B cell (primary cell): ENCODE results near the gene CLDN24. TPM values are rescaled to one million over a fixed set of nuclear protein-coding genes. Genes with fewer than 3 reads are reported as not detected.

Source experiments
- ATAC-seq: fragments of 200-7000 bp; cut with Tn5 transposase; one replicate; pipeline ENCODE4 v1.10.0; 2021; ENCODE audit warnings: low read depth, mild to moderate bottlenecking, moderate number of reproducible peaks, moderate library complexity
- CTCF ChIA-PET: fragments of 350-600 bp; sonication (Branson Sonifier 250); formaldehyde crosslinking; loops from one replicate; lab custom pipeline; 2021; ENCODE audit warnings: antibody characterized with exemption, inconsistent platforms; lab: Charles Lee
- POLR2A ChIA-PET: fragments of 350-600 bp; sonication (Branson Sonifier 250); formaldehyde crosslinking; loops from one replicate; lab custom pipeline; 2021; ENCODE audit warnings: antibody characterized with exemption; lab: Charles Lee
- DNase-seq: peaks from one replicate; pipeline ENCODE4 v3.0.0; 2013
- H2AFZ ChIP-seq: 2 replicates; pipeline ENCODE4 v1.6.1; 2012; ENCODE audit warnings: mild to moderate bottlenecking, low read depth, low read length; ENCODE audit not compliant: insufficient read depth, poor library complexity, severe bottlenecking
- H3K27ac ChIP-seq, 2 donors: 1 replicate in 1 of 2; 2 replicates in 1 of 2; pipeline ENCODE4 v1.5.1; 2012 to 2013; ENCODE audit warnings: low read length in 2 of 2, mild to moderate bottlenecking in 2 of 2, moderate library complexity in 1 of 2
- H3K27me3 ChIP-seq, 4 experiments: fragments of 200-600 bp in 1 of 4; sonication (generic) in 1 of 4; replicated peaks in 1 of 4; 1 replicate in 2 of 4; 2 replicates in 2 of 4; pipeline versions ENCODE4 v1.6.1 to v1.7.0; 2013 to 2016; ENCODE audit warnings: low read length in 3 of 4, mild to moderate bottlenecking in 2 of 4, mixed read lengths in 1 of 4, moderate library complexity in 1 of 4; ENCODE audit not compliant: insufficient read depth in 4 of 4, control insufficient read depth in 3 of 4; ENCODE audit errors: control extremely low read depth in 1 of 4
- H3K36me3 ChIP-seq, 2 experiments: replicated peaks in 1 of 2; 1 replicate in 1 of 2; 2 replicates in 1 of 2; pipeline versions ENCODE4 v1.6.1 to v1.7.1; 2013; ENCODE audit warnings: low read length in 1 of 2; ENCODE audit not compliant: insufficient read depth in 2 of 2, control insufficient read depth in 1 of 2; ENCODE audit errors: control extremely low read depth in 1 of 2, extremely low read depth in 1 of 2
- H3K4me1 ChIP-seq, 2 donors: fragments of 200-600 bp in 1 of 2; sonication (generic) in 1 of 2; 1 replicate in 1 of 2; 2 replicates in 1 of 2; pipeline versions ENCODE4 v1.5.1 to v1.6.1; 2013 to 2017; ENCODE audit warnings: low read length in 2 of 2; ENCODE audit not compliant: control insufficient read depth in 2 of 2, insufficient read depth in 2 of 2
- H3K4me2 ChIP-seq: replicated peaks from 2 replicates; pipeline ENCODE3; 2012; ENCODE audit warnings: mild to moderate bottlenecking, low read depth, low read length; ENCODE audit not compliant: poor library complexity, severe bottlenecking
- H3K4me3 ChIP-seq, 5 experiments: fragments of 200-600 bp in 1 of 5; sonication (generic) in 1 of 5; 1 replicate in 3 of 5; 2 replicates in 2 of 5; pipeline versions ENCODE4 v1.5.1 to v1.7.0; 2011 to 2016; ENCODE audit warnings: low read length in 4 of 5, mild to moderate bottlenecking in 4 of 5, low read depth in 2 of 5, control low read depth in 1 of 5, moderate library complexity in 1 of 5; ENCODE audit not compliant: insufficient read depth in 1 of 5; ENCODE audit errors: control extremely low read depth in 1 of 5, extremely low read depth in 1 of 5
- H3K79me2 ChIP-seq: fragments of 200-600 bp; sonication (generic); one replicate; pipeline ENCODE4 v1.6.0; 2016; ENCODE audit warnings: low read length; ENCODE audit not compliant: control insufficient read depth, insufficient read depth
- H3K9ac ChIP-seq: fragments of 200-600 bp; sonication (generic); 2 replicates; pipeline ENCODE4 v1.6.1; 2017; ENCODE audit warnings: mild to moderate bottlenecking, low read length, moderate library complexity
- H3K9me3 ChIP-seq, 3 donors: one replicate each; pipeline versions ENCODE4 v1.6.1 to v1.7.1; 2013; ENCODE audit warnings: low read length in 2 of 3; ENCODE audit not compliant: control insufficient read depth in 2 of 3, insufficient read depth in 1 of 3; ENCODE audit errors: control extremely low read depth in 1 of 3
- H4K20me1 ChIP-seq: 2 replicates; pipeline ENCODE4 v1.6.0; 2012; ENCODE audit warnings: mild to moderate bottlenecking, low read length; ENCODE audit not compliant: insufficient read depth, control insufficient read depth, poor library complexity, severe bottlenecking
- H3K27ac Mint-ChIP-seq: one replicate; pipeline ENCODE4 v1.8.0; 2021; ENCODE audit warnings: mixed read lengths
- H3K27me3 Mint-ChIP-seq: one replicate; pipeline ENCODE4 v1.8.0; 2021; ENCODE audit warnings: mixed read lengths
- H3K4me1 Mint-ChIP-seq: one replicate; pipeline ENCODE4 v1.8.0; 2021; ENCODE audit warnings: mixed read lengths
- H3K4me3 Mint-ChIP-seq: one replicate; pipeline ENCODE4 v1.8.0; 2021; ENCODE audit warnings: mixed read lengths
- H3K9me3 Mint-ChIP-seq: one replicate; pipeline ENCODE4 v1.8.0; 2022; ENCODE audit warnings: mixed read lengths; ENCODE audit not compliant: insufficient read depth
- EZH2 ChIP-seq: IDR thresholded peaks from 2 replicates; pipeline ENCODE4 v1.6.1; 2012; ENCODE audit warnings: borderline replicate concordance, low read depth, mild to moderate bottlenecking, moderate library complexity, low read length; ENCODE audit not compliant: insufficient read depth, poor library complexity, severe bottlenecking
- WGBS: methylation state at CpG from one replicate; pipeline ENCODE4 v1.1.5; 2013; ENCODE audit warnings: missing lambda C conversion rate; ENCODE audit not compliant: insufficient coverage; 5-methylcytosine and 5-hydroxymethylcytosine counted together
- intact Hi-C: fragments of 100-400 bp; cut with micrococcal nuclease; formaldehyde crosslinking; loops from one replicate; pipeline ENCODE4 v1.10.0; 2022
- polyA plus RNA-seq: library from polyadenylated mRNA; depleted of rRNA; stranded (reverse); fragments of >200 nt; gene quantifications from 2 replicates; pipeline ENCODE4 v1.2.3, GENCODE V29; 2012
- total RNA-seq, 2 donors: library from RNA; stranded (reverse); fragments of 120-200 nt in 1 of 2; gene quantifications; 1 replicate in 1 of 2; 2 replicates in 1 of 2; pipeline versions ENCODE4 v1.2.3 to v1.2.4, GENCODE V29; 2013 to 2022
- TF ChIP-seq, protein P1 (sequence below): fragments of 200-600 bp; IDR thresholded peaks from one replicate; pipeline ENCODE4 v1.8.0; 2022; ENCODE audit warnings: antibody characterized with exemption, mild to moderate bottlenecking

Gene CLDN24
- total and polyA plus RNA-seq, 2 donors (not counting 1 experiment from before 2014, with no cell fraction given), result not detected

DNA sequence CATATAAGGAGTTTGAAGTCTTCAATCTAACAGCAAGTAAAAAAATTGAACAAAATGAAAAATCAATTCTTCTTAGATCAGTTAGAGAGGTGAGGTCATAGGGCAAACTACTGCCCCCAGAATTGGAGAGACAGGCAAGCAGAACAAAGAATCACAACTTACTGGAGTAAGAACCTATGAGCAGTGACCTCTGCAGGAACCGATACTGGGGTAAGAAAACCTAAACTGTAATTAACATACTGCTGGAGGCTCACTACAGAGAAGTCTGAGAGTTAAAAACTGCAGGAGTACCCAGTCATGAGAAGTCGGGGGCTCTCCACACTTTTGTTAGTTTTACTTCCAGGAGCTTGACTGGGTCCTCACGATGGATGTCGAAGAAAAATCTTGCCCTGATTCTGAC lies 18.2 kb downstream of the CLDN24 start:
- Histone ChIP-seq H3K27ac (no peak overlapping the region), H3K9ac (no peak overlapping the region), H3K79me2 (no peaks in the 10 kb centered on the region), H3K4me2 (no peak overlapping the region), H2AFZ (no peak overlapping the region), H3K4me3 (no peak overlapping the region), H3K4me1 (no peaks in the 10 kb centered on the region), H3K36me3 (no peaks in the 10 kb centered on the region), H4K20me1 (no peaks in the 10 kb centered on the region), H3K9me3 (no peaks in the 10 kb centered on the region), H3K27me3 (peaks cover 0 to 3% (median 0%) of the 10 kb centered on the region in 4 experiments)
- Mint-ChIP-seq H3K27ac (no peak overlapping the region), H3K4me1 (no peaks in the 10 kb centered on the region), H3K27me3 (peaks cover 4% of the 10 kb centered on the region), H3K9me3 (no peaks in the 10 kb centered on the region), H3K4me3 (no peak overlapping the region)
- no peak for ATAC-seq
- DNase-seq, result no peak
- no peak for TF ChIP-seq EZH2
- TF ChIP-seq, protein P1, sequence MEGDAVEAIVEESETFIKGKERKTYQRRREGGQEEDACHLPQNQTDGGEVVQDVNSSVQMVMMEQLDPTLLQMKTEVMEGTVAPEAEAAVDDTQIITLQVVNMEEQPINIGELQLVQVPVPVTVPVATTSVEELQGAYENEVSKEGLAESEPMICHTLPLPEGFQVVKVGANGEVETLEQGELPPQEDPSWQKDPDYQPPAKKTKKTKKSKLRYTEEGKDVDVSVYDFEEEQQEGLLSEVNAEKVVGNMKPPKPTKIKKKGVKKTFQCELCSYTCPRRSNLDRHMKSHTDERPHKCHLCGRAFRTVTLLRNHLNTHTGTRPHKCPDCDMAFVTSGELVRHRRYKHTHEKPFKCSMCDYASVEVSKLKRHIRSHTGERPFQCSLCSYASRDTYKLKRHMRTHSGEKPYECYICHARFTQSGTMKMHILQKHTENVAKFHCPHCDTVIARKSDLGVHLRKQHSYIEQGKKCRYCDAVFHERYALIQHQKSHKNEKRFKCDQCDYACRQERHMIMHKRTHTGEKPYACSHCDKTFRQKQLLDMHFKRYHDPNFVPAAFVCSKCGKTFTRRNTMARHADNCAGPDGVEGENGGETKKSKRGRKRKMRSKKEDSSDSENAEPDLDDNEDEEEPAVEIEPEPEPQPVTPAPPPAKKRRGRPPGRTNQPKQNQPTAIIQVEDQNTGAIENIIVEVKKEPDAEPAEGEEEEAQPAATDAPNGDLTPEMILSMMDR, result no peak
- WGBS, result 91% methylated on average over 3 of the region's 4 CpGs
- intact Hi-C loops, result no loop called here
- ChIA-PET POLR2A (no interaction called here), CTCF (no interaction called here)

DNA sequence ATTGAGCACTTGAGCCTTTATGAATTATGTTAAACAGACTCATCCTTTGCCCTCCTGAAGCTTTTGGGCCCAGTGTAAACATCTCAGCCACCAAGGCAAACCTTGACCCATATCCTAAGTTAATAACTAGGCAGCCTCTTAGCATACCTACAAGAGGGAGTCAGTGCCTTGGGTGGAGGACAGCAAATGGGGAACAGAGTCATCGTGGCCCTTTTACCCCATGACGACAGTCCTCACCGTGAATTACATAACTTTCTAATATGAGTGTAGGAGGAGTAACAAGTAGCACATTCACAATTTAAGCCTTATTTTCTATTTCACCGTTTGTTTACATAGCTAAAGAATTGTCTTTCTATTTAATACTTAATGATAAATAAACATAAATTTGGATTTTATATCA lies 18.9 kb downstream of the CLDN24 start:
- no peak overlapping the region for H3K4me3 ChIP-seq
- Mint-ChIP-seq H3K4me1 (no peaks in the 10 kb centered on the region), H3K9me3 (no peaks in the 10 kb centered on the region), H3K4me3 (no peak overlapping the region), H3K27me3 (peaks cover 8% of the 10 kb centered on the region), H3K27ac (no peak overlapping the region)
- DNase-seq (no peak), ATAC-seq (no peak)
- no peak overlapping the region for H3K4me2 ChIP-seq
- no CpG with 5 or more reads among the region's 4 CpGs for WGBS
- no peak for TF ChIP-seq EZH2
- TF ChIP-seq, protein P1, result no peak
- ChIA-PET CTCF (no interaction called here), POLR2A (no interaction called here)
- peaks cover 0 to 3% (median 0%) of the 10 kb centered on the region in 4 experiments for H3K27me3 ChIP-seq
- no peaks in the 10 kb centered on the region for H4K20me1 ChIP-seq
- no peak overlapping the region for H3K9ac ChIP-seq
- H3K4me1 ChIP-seq, result no peaks in the 10 kb centered on the region
- H2AFZ ChIP-seq, result no peak overlapping the region
- H3K27ac ChIP-seq, result no peak overlapping the region
- intact Hi-C loops, result no loop called here
- no peaks in the 10 kb centered on the region for H3K36me3 ChIP-seq
- H3K9me3 ChIP-seq, result no peaks in the 10 kb centered on the region
- no peaks in the 10 kb centered on the region for H3K79me2 ChIP-seq
